ENCODE results near the gene CRYBA2. TPM values are rescaled to one million over a fixed set of nuclear protein-coding genes. Genes with fewer than 3 reads are reported as not detected.

The CRYBA2 gene
- total and polyA plus RNA-seq, 2 donors (not counting 3 experiments of a cell fraction or from before 2014, with no cell fraction given) = not detected

- CTCF ChIA-PET = interaction anchor here (0.6 to 1.9 kb wide), 7 partner anchors 20 to 77 kb away, joined by 3 to 12 read pairs (median 3); no protein-coding TSS in a partner anchor
- TF ChIP-seq CTCF (IDR thresholded peaks at IDR 0.05; ENCODE audit: extremely low read depth in 1 of 2, insufficient read depth in 1 of 2, low read depth in 1 of 2, low read length in 2 of 2) (peak in 1 of 2 donors; percentile 13), EZH2 (IDR thresholded peaks at IDR 0.05; ENCODE audit: borderline replicate concordance, low read depth, low read length, severe bottlenecking) (no peak)
- Histone ChIP-seq H3K36me3 (ENCODE audit: control insufficient read depth in 2 of 2, extremely low read depth in 1 of 2, insufficient read depth in 2 of 2, low read length in 2 of 2) (no peaks in the 10 kb centered on the region), H3K79me2 (ENCODE audit: control insufficient read depth, insufficient read depth, low read length) (no peaks in the 10 kb centered on the region), H3K9ac (replicated peaks; ENCODE audit: extremely low read depth, insufficient read depth, low read length) (no peak overlapping the region), H4K20me1 (replicated peaks; ENCODE audit: control insufficient read depth, extremely low read depth, insufficient read depth, low read length) (no peaks in the 10 kb centered on the region), H3K4me1 (ENCODE audit: control insufficient read depth, extremely low read depth, insufficient read depth, low read length) (no peaks in the 10 kb centered on the region), H3K27ac (ENCODE audit: insufficient read depth, low read depth, low read length) (no peak overlapping the region), H2AFZ (ENCODE audit: low read depth, low read length) (no peak overlapping the region), H3K4me3 (replicated peaks in 1 of 3; ENCODE audit: insufficient read depth in 1 of 3, low read depth in 1 of 3, low read length in 3 of 3) (no peak overlapping the region), H3K9me1 (replicated peaks; ENCODE audit: control insufficient read depth, extremely low read depth, insufficient read depth, low read length) (no peaks in the 10 kb centered on the region), H3K4me2 (ENCODE audit: insufficient read depth, low read length) (no peak overlapping the region), H3K27me3 (ENCODE audit: control insufficient read depth in 2 of 2, insufficient read depth in 2 of 2, low read length in 2 of 2) (peaks cover 23 to 27% of the 10 kb centered on the region in 2 experiments), H3K9me3 (replicated peaks; ENCODE audit: control insufficient read depth, insufficient read depth, low read length) (no peaks in the 10 kb centered on the region)
- intact Hi-C loops (cut with micrococcal nuclease) = no loop called here
- BruUV-seq (replicated peaks) = no TSS peak
- DNase-seq (ENCODE audit: low read depth, low spot score) (no peak), FAIRE-seq (no peak)
- POLR2A ChIA-PET = no interaction called here
- dilution Hi-C loops (cut with MboI; ENCODE audit: extremely low pct_ligation_motif_present, low sequenced_read_pairs) = no loop called here
Observed at GRCh38 chr2:218953366-218953954, 39.8 kb downstream of the CRYBA2 start.

GRCh38 chr2:218952160-218952559 is 41.1 kb downstream of the CRYBA2 start:
- Histone ChIP-seq H3K9me3 (replicated peaks; ENCODE audit: control insufficient read depth, insufficient read depth, low read length) (no peaks in the 10 kb centered on the region), H3K9me1 (replicated peaks; ENCODE audit: control insufficient read depth, extremely low read depth, insufficient read depth, low read length) (no peaks in the 10 kb centered on the region), H3K27ac (ENCODE audit: insufficient read depth, low read depth, low read length) (no peak overlapping the region), H3K27me3 (ENCODE audit: control insufficient read depth in 2 of 2, insufficient read depth in 2 of 2, low read length in 2 of 2) (peaks cover 12 to 17% of the 10 kb centered on the region in 2 experiments), H2AFZ (ENCODE audit: low read depth, low read length) (no peak overlapping the region), H3K79me2 (ENCODE audit: control insufficient read depth, insufficient read depth, low read length) (no peaks in the 10 kb centered on the region), H4K20me1 (replicated peaks; ENCODE audit: control insufficient read depth, extremely low read depth, insufficient read depth, low read length) (no peaks in the 10 kb centered on the region), H3K4me1 (ENCODE audit: control insufficient read depth, extremely low read depth, insufficient read depth, low read length) (no peaks in the 10 kb centered on the region), H3K9ac (replicated peaks; ENCODE audit: extremely low read depth, insufficient read depth, low read length) (no peak overlapping the region), H3K36me3 (ENCODE audit: control insufficient read depth in 2 of 2, extremely low read depth in 1 of 2, insufficient read depth in 2 of 2, low read length in 2 of 2) (no peaks in the 10 kb centered on the region), H3K4me2 (ENCODE audit: insufficient read depth, low read length) (no peak overlapping the region), H3K4me3 (replicated peaks in 1 of 3; ENCODE audit: insufficient read depth in 1 of 3, low read depth in 1 of 3, low read length in 3 of 3) (no peak overlapping the region)
- no TSS peak for BruUV-seq (replicated peaks)
- FAIRE-seq (no peak), DNase-seq (ENCODE audit: low read depth, low spot score) (no peak)
- CTCF ChIA-PET = interaction anchor here (1.1 to 1.9 kb wide), 4 partner anchors 18 to 76 kb away, joined by 3 to 12 read pairs (median 6); no protein-coding TSS in a partner anchor
- dilution Hi-C loops (cut with MboI; ENCODE audit: extremely low pct_ligation_motif_present, low sequenced_read_pairs) (no loop called here), intact Hi-C loops (cut with micrococcal nuclease) (no loop called here)
- TF ChIP-seq EZH2 (IDR thresholded peaks at IDR 0.05; ENCODE audit: borderline replicate concordance, low read depth, low read length, severe bottlenecking) = no peak
- no peak for TF ChIP-seq MAX (IDR thresholded peaks at IDR 0.05; ENCODE audit: insufficient read depth, insufficient read length)
- TF ChIP-seq GATA2 (IDR thresholded peaks at IDR 0.05; ENCODE audit: insufficient read depth, insufficient read length, low read depth, low read length) = no peak
- TF ChIP-seq JUN (IDR thresholded peaks at IDR 0.05; ENCODE audit: borderline replicate concordance, insufficient read depth, insufficient read length, low read depth) = no peak
- no peak for TF ChIP-seq POLR2AphosphoS5 (IDR thresholded peaks at IDR 0.05; ENCODE audit: insufficient read depth, low read depth, low read length)
- no peak for TF ChIP-seq MYC (IDR thresholded peaks at IDR 0.05; ENCODE audit: low read depth, low read length)
- TF ChIP-seq POLR2A (IDR thresholded peaks at IDR 0.05; ENCODE audit: low read depth, low read length) = no peak
- no peak for TF ChIP-seq FOS (IDR thresholded peaks at IDR 0.05; ENCODE audit: borderline replicate concordance, insufficient read depth, low read length)
- TF ChIP-seq CTCF (IDR thresholded peaks at IDR 0.05; ENCODE audit: extremely low read depth in 1 of 2, insufficient read depth in 1 of 2, low read depth in 1 of 2, low read length in 2 of 2) = no peak
- POLR2A ChIA-PET = no interaction called here
